A673 (cell line): ENCODE measurements around the gene ZNF121. TPM values are rescaled to one million over a fixed set of nuclear protein-coding genes. Genes with fewer than 3 reads are reported as not detected.

Source experiments
- BruUV-seq: library from RNA; stranded (reverse); fragments of 400-500 nt; replicated peaks from 2 replicates; lab custom pipeline; 2021; lab: Mats Ljungman, UMichigan
- CTCF ChIA-PET: fragments of 300-600 bp; sonication (Branson Sonifier 250); formaldehyde crosslinking; loops from one replicate; lab custom pipeline; 2022; ENCODE audit warnings: antibody characterized with exemption; lab: Charles Lee
- POLR2A ChIA-PET: fragments of 300-600 bp; sonication (Branson Sonifier 250); formaldehyde crosslinking; loops from one replicate; lab custom pipeline; 2022; ENCODE audit warnings: antibody characterized with exemption; ENCODE audit not compliant: low non-redundant PET; lab: Charles Lee
- DNase-seq: peaks from one replicate; pipeline ENCODE4 v3.0.0-alpha.2; 2015; ENCODE audit warnings: low spot score
- H3K27ac ChIP-seq: fragments of 200-600 bp; sonication (generic); 2 replicates; pipeline ENCODE4 v1.5.1; 2016; ENCODE audit warnings: mixed run types, low read depth, mild to moderate bottlenecking, mixed read lengths, antibody characterized with exemption, low read length; ENCODE audit not compliant: poor library complexity, severe bottlenecking
- H3K27me3 ChIP-seq: fragments of 200-600 bp; sonication (generic); replicated peaks from 2 replicates; pipeline ENCODE4 v1.6.1; 2017; ENCODE audit warnings: mixed run types, low read depth, mild to moderate bottlenecking, mixed read lengths, antibody characterized with exemption, low read length; ENCODE audit not compliant: insufficient read depth, poor library complexity
- H3K36me3 ChIP-seq: fragments of 200-600 bp; sonication (generic); 2 replicates; pipeline ENCODE4 v1.6.1; 2016; ENCODE audit warnings: mixed run types, mild to moderate bottlenecking, mixed read lengths, antibody characterized with exemption, low read length; ENCODE audit not compliant: insufficient read depth, poor library complexity, severe bottlenecking
- H3K4me1 ChIP-seq: fragments of 200-600 bp; sonication (generic); 2 replicates; pipeline ENCODE4 v1.6.1; 2017; ENCODE audit warnings: mixed run types, mild to moderate bottlenecking, mixed read lengths, antibody characterized with exemption, low read length; ENCODE audit not compliant: insufficient read depth, poor library complexity, severe bottlenecking
- H3K4me3 ChIP-seq: fragments of 200-600 bp; sonication (generic); 2 replicates; pipeline ENCODE4 v1.5.1; 2016; ENCODE audit warnings: low read depth, mixed run types, mild to moderate bottlenecking, mixed read lengths, low read length; ENCODE audit not compliant: poor library complexity, severe bottlenecking
- H3K9me3 ChIP-seq: fragments of 200-600 bp; sonication (generic); 2 replicates; pipeline ENCODE4 v1.6.1; 2016; ENCODE audit warnings: mixed run types, low read depth, mild to moderate bottlenecking, mixed read lengths, antibody characterized with exemption, low read length; ENCODE audit not compliant: poor library complexity, severe bottlenecking
- CTCF ChIP-seq: fragments of 300-800, 200-600 bp; sonication (generic); conservative IDR thresholded peaks from 2 replicates; pipeline ENCODE4 v1.5.1; 2017; ENCODE audit warnings: low read depth, mild to moderate bottlenecking, antibody characterized with exemption, low read length, moderate library complexity, mixed read lengths
- EZH2 ChIP-seq: fragments of 200-600 bp; sonication (generic); IDR thresholded peaks from 2 replicates; pipeline ENCODE4 v1.6.1; 2017; ENCODE audit warnings: borderline replicate concordance, low read depth, mild to moderate bottlenecking, mixed read lengths, antibody characterized with exemption, low read length; ENCODE audit not compliant: poor library complexity, severe bottlenecking
- intact Hi-C: fragments of 100-400 bp; cut with micrococcal nuclease; formaldehyde crosslinking; loops from one replicate; pipeline ENCODE4 v1.10.0; 2022; ENCODE audit not compliant: unreplicated experiment
- total RNA-seq: library from RNA; stranded (reverse); gene quantifications from 2 replicates; pipeline ENCODE4 v1.2.3, GENCODE V29; 2021

Gene ZNF121
- total RNA-seq, 1 experiment from 2014 or later = 65.6 TPM

- ChIA-PET POLR2A (no interaction called here), CTCF (no interaction called here)
- no peak overlapping the region for H3K4me3 ChIP-seq
- H3K9me3 ChIP-seq = peaks cover 95% of the 10 kb centered on the region
- intact Hi-C loops = no loop called here
- TF ChIP-seq EZH2 = no peak
- no peak; the same call in 1 of the 2 replicates for TF ChIP-seq CTCF
- no peak overlapping the region for H3K27ac ChIP-seq
- H3K4me1 ChIP-seq = no peaks in the 10 kb centered on the region
- H3K36me3 ChIP-seq = peaks cover 90% of the 10 kb centered on the region
- no peaks in the 10 kb centered on the region for H3K27me3 ChIP-seq
- BruUV-seq = no TSS peak
- no peak for DNase-seq
Measured at GRCh38 chr19:9566729-9567128, 17.6 kb downstream of the ZNF121 start.

GRCh38 chr19:9565900-9566705 is 18.2 kb downstream of the ZNF121 start:
- Histone ChIP-seq H3K9me3 (peaks cover 95% of the 10 kb centered on the region), H3K36me3 (peaks cover 92% of the 10 kb centered on the region), H3K27ac (no peak overlapping the region), H3K4me3 (no peak overlapping the region), H3K4me1 (no peaks in the 10 kb centered on the region), H3K27me3 (no peaks in the 10 kb centered on the region)
- TF ChIP-seq EZH2 (no peak), CTCF (no peak)
- CTCF ChIA-PET = no interaction called here
- POLR2A ChIA-PET = no interaction called here
- DNase-seq = peak; percentile 29
- BruUV-seq = TSS peak; percentile 9
- intact Hi-C loops = no loop called here

- TF ChIP-seq CTCF (no peak), EZH2 (no peak)
- no peak overlapping the region for H3K27ac ChIP-seq
- H3K9me3 ChIP-seq = peaks cover 16% of the 10 kb centered on the region
- no peaks in the 10 kb centered on the region for H3K36me3 ChIP-seq
- POLR2A ChIA-PET = no interaction called here
- CTCF ChIA-PET = no interaction called here
- no peaks in the 10 kb centered on the region for H3K4me1 ChIP-seq
- no TSS peak for BruUV-seq
- H3K27me3 ChIP-seq = no peaks in the 10 kb centered on the region
- H3K4me3 ChIP-seq = no peak overlapping the region
- intact Hi-C loops = no loop called here
- DNase-seq = no peak
Measured at GRCh38 chr19:9552536-9553274, 31.6 kb downstream of the ZNF121 start.
